ENCODE results near the gene PIK3CD. TPM values are rescaled to one million over a fixed set of nuclear protein-coding genes. Genes with fewer than 3 reads are reported as not detected.
"Not testable (repeated sequence)": the region's sequence is repeated elsewhere in the genome, so short reads cannot be mapped to it uniquely, and the experiment has no call there.

Gene PIK3CD
- total RNA-seq, 1 experiment from 2014 or later: 15.2 TPM

DNA sequence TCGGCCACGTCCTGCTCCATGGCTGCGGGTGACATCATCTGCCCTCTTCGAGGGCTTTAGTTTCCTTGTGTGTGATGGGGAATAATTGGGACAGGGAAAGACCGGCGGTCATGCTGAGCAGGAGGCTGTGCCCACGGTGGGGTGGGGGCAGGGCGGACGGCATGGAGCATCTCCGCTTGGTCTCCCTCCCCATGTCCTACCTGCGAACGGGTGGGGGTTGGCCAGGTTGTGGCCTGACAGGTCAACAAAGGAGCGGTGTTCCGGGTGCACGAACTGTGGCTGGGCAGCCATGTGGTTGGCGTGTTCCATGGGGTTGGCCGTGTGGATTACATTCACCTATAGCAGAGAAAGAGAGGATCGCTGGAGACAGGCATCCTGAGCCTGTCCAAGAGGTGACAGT, 80.0 kb downstream of the PIK3CD start:
- DNase-seq (ENCODE audit: low read depth): no peak

DNA sequence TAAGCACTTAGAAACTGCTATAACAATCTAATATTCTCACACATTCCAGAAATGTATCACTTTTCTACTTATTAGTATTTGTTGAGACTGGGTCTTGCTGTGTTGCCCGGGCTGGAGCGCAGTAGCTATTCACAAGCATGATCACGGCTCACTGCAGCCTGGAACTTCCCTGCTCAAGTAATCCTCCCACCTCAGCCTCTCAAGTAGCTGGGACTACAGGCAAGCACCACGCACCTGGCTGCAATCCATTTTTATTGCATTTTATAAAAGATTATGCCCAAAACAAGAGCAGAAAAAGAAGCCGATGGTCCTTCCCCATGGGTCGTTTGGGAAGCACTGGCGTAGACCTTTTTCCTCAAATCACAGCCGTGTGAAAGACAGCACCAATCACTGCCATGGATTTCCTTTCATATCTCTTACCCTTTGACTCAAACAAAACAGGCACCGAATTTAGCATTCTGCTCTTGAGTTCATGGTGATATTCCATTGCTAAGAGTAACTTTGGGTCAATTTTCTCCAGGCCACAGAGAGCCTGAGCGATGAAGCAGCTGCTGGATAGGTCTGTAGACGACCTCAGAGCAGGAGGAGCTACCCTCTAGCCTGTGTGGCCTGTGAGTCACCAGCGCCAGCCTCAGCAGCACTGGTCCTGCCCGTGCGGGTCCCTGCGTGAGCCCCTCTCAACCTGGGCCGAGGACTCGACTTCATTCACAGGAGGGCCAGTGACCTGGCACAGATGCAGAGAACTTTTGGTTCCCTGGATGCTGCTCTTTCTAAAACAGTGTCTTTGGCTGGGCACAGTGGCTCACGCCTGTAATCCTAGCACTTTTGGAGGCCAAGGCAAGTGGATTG, 80.8 kb downstream of the PIK3CD start:
- no peak for DNase-seq (ENCODE audit: low read depth)

- DNase-seq (ENCODE audit: low read depth): no peak
Observed at GRCh38 chr1:9733160-9733789, 81.7 kb downstream of the PIK3CD start.

GRCh38 chr1:9735800-9736199, 84.3 kb downstream of the PIK3CD start:
- no peak for DNase-seq (ENCODE audit: low read depth)

DNA sequence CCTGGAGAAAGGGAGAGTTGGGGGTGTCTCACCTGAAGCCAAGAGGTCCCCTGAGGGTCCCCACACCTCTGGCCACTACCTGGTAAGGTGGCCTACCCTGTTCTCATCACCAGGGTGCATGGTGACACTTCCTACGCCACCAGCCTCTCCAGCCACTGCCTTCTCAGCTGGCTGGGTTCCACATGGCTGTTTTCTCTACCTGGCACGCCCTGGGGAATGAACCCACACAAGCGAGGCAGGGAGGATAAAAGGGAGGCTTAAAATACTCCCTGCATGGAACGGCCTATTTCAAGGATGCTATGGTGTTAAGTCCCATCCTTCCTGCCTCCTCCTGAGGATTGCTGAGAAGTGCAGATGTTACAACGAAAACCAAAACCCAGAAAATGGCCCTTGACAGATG, 84.7 kb downstream of the PIK3CD start:
- no peak for DNase-seq (ENCODE audit: low read depth)

GRCh38 chr1:9737057-9737456, 85.5 kb downstream of the PIK3CD start:
- DNase-seq (ENCODE audit: low read depth): no peak

DNA sequence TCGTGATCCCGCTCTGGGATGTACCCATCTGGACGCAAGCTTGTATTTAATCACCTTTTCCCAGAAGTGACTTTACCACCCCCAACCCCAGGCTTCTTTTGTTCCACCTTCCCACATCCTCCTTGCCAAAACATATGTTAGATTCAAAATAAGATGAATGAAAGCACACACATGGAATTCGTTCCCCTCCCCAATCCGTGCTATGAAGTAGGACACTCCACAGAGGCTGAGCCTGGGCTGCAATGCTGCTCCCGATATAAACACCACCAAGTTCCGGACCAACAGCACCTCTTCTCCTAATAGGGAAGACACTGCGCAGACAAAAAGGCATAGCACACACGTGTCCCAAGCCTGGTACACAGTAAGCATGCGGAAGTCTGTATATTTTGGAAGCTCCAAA, 86.1 kb downstream of the PIK3CD start:
- no peak for DNase-seq (ENCODE audit: low read depth)

DNA sequence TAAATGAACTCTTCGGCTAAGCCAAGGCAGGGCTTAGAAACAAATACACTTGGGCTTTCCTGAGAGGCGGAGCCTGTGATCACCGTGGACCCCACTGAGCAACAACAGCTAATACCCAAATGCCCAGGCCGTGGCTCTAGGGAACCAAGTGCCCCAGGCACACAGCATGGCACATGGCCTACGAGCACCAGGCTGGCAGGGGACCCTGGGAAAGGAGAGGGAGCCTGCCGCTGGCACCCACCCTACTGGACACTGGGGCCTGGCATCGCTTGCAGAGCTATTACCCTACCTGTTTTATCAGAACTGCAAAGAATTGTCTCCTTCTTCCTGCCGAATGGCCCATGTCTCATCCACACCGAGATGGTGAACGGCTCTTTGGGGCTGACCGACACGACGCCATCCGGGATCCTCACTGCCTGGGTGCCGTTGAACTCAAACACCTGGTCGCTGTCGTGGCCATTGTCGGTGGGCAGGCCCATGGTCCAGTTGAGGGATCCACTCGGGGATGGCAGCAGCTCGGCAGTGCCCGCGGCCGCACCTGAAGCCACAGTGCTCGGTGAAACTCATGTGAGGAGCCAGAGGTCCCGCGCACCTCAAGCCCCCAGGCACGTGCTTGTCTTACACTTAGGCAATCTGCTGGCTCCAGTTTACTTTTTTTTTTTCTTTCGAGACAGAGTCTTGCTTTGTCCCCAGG, 92.7 kb downstream of the PIK3CD start:
- no peak for DNase-seq (ENCODE audit: low read depth)

GRCh38 chr1:9746211-9746610, 94.7 kb downstream of the PIK3CD start:
- no peak for DNase-seq (ENCODE audit: low read depth)

- no peak for DNase-seq (ENCODE audit: low read depth)
Observed at GRCh38 chr1:9746651-9747050, 95.1 kb downstream of the PIK3CD start.

DNA sequence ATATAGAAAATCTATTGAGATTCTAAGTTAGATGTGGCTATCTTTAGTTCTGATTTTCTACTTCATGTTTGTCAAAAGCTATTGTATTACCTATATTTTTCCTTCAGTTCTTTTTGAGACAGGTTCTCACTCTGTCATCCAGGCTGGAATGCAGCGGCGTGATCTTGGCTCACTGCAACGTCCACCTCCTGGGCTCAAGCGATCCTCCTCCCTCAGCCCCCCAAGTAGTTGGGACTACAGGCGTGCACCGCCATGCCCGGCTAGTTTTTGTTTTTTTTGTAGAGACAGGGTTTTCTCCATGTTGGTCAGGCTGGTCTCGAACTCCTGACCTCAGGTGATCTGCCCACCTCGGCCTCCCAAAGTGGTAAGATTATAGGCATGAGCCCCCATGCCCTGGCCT, 96.9 kb downstream of the PIK3CD start:
- DNase-seq (ENCODE audit: low read depth): not testable (repeated sequence)

DNA sequence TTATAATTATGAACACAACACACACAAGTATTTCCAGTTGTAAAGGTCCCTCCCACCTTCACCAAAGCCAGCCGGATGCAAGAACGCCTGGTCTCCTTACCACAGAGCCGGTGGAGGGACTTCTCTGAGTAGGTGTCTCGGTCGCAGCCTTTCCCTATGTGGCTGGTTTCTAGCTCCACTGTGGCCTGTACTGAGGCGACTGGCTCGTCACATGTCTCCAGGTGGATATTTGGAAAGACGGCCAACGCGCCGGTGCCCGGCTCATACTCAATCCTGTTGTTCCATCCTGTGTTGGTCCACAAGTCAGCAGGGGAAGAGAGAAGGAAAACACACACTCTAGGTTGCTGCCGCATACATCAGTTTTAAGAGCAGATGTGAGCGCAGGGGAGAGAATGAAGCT, 97.8 kb downstream of the PIK3CD start:
- DNase-seq (ENCODE audit: low read depth): no peak

DNA sequence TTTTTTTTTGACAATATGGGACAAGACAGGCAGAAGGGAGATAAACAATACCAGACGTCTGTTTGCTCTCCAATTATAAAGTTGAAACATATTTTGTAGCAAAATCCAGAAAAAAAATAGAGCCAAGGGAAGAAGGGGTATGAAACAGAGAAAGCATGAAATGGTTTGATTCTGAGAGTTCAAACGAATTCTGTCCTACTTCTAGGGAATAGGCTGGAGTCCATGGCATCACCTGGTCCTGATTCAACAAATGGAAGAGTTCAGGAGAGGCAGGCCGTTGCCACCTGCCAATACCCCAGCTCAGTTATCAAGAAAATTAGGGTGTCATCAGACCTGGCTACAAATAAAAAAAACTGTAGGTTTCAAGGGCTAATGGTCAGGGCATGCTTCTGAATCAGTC, 100.4 kb downstream of the PIK3CD start:
- DNase-seq (ENCODE audit: low read depth): no peak

- DNase-seq (ENCODE audit: low read depth): peak; percentile 70
Observed at GRCh38 chr1:9753121-9753531, 101.6 kb downstream of the PIK3CD start.

DNA sequence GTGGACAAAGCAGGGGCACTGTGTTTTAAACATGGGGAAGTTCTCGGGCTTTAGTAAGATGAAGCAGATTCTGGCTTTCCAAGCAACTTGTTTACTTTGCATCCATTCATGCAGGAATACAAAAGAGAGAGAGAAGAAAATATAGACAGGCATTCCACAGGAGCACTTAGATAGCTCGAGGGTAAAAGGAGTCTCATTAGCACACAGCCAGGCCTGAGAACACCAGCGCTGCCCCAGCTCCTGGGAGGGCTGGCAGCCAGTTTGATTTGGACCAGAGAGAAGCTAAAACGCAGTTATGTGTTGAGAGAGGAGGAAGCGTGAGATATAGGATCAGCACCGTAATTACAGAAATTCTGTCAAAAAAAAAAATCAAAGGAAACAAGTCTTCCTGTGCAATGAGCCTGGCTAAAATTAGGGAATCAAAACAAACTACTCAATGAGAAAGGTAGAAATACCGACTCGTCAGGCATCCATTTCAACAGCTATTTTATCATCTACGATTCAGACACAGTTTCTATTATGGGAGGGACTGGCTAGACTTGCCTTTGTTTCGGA, 104.0 kb downstream of the PIK3CD start:
- no peak for DNase-seq (ENCODE audit: low read depth)

DNA sequence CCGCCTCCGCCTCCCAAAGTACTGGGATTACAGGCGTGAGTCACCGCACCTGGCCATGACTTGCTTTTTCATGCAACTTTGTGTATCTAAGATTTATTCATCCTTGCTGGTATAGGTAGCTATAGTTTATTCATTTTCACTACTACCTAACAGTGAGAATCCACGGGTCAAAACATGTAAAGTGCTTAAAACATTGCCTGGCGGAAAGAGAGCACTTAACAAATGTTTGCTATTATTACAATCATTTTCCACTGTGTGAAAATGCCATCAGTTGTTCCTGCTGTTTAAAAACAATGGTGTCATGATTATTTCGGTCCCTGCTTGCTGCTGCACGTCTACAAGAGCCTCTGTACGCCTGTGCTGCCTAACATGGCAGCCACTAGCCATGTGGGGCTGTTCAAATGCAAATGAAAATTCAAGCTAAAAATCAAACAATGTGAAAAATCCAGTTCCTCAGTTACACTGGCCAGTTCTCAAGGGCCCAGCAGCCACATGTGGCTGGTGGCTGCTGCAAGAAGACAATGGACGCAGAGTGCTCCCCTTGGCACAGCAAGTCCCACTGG, 107.1 kb downstream of the PIK3CD start:
- no peak for DNase-seq (ENCODE audit: low read depth)

- DNase-seq (ENCODE audit: low read depth): no peak
Observed at GRCh38 chr1:9759939-9760338, 108.4 kb downstream of the PIK3CD start.

DNA sequence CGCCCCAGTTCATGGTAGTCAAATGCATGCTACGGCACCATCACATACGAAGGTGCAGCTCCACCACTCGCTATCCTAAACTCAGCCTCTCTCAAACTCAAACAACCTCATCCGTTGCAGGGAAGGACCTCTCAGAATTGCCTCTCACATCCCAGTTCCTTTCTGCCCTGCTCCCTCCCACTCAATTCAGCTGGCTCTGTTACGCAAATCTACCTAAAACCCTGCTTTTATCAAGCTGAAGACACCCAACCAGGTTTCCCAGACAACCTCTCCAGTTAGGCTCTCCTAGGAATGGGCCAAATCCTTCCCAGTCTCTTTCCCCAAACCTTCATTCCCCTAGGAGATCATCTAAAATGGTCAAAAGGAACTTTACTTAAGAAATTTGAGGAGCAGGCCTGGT, 109.3 kb downstream of the PIK3CD start:
- DNase-seq (ENCODE audit: low read depth): no peak

- no peak for DNase-seq (ENCODE audit: low read depth)
Observed at GRCh38 chr1:9761855-9762254, 110.3 kb downstream of the PIK3CD start.

DNA sequence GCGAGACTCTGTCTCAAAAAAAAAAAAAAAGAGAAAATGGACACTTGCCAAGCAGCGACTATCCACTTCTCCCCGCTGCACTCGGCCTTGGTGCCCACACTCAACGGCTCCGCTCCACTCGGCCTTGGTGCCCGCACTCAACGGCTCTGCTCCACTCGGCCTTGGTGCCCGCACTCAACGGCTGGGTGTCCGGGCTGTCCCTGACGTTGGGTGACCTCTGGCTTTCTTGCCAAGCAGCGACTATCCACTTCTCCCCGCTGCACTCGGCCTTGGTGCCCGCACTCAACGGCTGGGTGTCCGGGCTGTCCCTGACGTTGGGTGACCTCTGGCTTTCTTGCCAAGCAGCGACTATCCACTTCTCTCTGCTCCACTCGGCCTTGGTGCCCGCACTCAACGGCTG, 110.9 kb downstream of the PIK3CD start:
- not testable (repeated sequence) for DNase-seq (ENCODE audit: low read depth)

GRCh38 chr1:9763914-9764313, 112.4 kb downstream of the PIK3CD start:
- DNase-seq (ENCODE audit: low read depth): no peak

DNA sequence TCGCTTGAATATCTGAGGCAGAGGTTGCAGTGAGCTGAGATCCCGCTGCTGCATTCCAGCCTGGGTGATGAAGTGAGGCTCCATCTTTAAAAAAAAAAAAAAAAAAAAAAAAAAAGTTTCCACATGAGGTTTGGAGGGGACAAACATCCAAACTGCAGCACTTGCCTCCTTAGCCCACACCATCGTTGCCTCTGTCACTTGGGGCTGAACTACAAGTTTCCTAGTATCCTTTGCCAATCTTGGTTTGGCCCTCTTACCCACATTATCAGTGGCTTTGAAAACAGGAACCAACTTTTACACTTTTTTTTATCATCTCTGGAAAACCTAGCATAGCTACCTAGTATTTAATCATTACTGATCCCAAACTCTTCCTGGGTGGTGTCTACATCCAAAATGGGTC, 113.0 kb downstream of the PIK3CD start:
- no peak for DNase-seq (ENCODE audit: low read depth)

Measured in HT1080 (cell line).